Skeletal muscle cell (primary cell): ENCODE results near the gene L3MBTL4.
"Not testable (repeated sequence)": the region's sequence is repeated elsewhere in the genome, so short reads cannot be mapped to it uniquely, and the experiment has no call there.

Experiments used
- DNase-seq: peaks from one replicate; pipeline ENCODE4 v3.0.0-alpha.2; 2010; ENCODE audit warnings: low read depth
- H3K4me3 ChIP-seq: 2 replicates; pipeline ENCODE4 v1.5.1; 2011; ENCODE audit warnings: low read depth, mild to moderate bottlenecking, control low read depth, low read length, moderate library complexity

L3MBTL4 gene

GRCh38 chr18:6072423-6072822 lies 342.3 kb downstream of the L3MBTL4 start:
- not testable (repeated sequence) for H3K4me3 ChIP-seq, DNase-seq

- no peak for DNase-seq
- no peak overlapping the region for H3K4me3 ChIP-seq
Observed at GRCh38 chr18:6069539-6069938, 345.2 kb downstream of the L3MBTL4 start.

GRCh38 chr18:6069103-6069502 lies 345.6 kb downstream of the L3MBTL4 start:
- H3K4me3 ChIP-seq: no peak overlapping the region
- DNase-seq: no peak

GRCh38 chr18:6060149-6060548 lies 354.6 kb downstream of the L3MBTL4 start:
- no peak for DNase-seq
- H3K4me3 ChIP-seq: no peak overlapping the region

- no peak overlapping the region for H3K4me3 ChIP-seq
- DNase-seq: no peak
Observed at GRCh38 chr18:6059551-6059950, 355.2 kb downstream of the L3MBTL4 start.

- no peak overlapping the region for H3K4me3 ChIP-seq
- peak; percentile 60 for DNase-seq
Observed at GRCh38 chr18:6058941-6059340, 355.8 kb downstream of the L3MBTL4 start.

GRCh38 chr18:6057604-6058003 lies 357.1 kb downstream of the L3MBTL4 start:
- H3K4me3 ChIP-seq: no peak overlapping the region
- DNase-seq: peak; percentile 6

GRCh38 chr18:6056171-6056910 lies 358.4 kb downstream of the L3MBTL4 start:
- H3K4me3 ChIP-seq: peak overlapping the region; percentile 7
- peak; percentile 31 for DNase-seq

- H3K4me3 ChIP-seq: peak overlapping the region; percentile 7
- peak; percentile 36 for DNase-seq
Observed at GRCh38 chr18:6055711-6056110, 359.0 kb downstream of the L3MBTL4 start.

- no peak overlapping the region for H3K4me3 ChIP-seq
- no peak for DNase-seq
Observed at GRCh38 chr18:6054256-6054842, 360.4 kb downstream of the L3MBTL4 start.

GRCh38 chr18:6052449-6052913 lies 362.2 kb downstream of the L3MBTL4 start:
- no peak overlapping the region for H3K4me3 ChIP-seq
- no peak for DNase-seq

GRCh38 chr18:6047596-6047995 lies 367.1 kb downstream of the L3MBTL4 start:
- not testable (repeated sequence) for DNase-seq

GRCh38 chr18:6044773-6045172 lies 369.9 kb downstream of the L3MBTL4 start:
- no peak overlapping the region for H3K4me3 ChIP-seq
- no peak for DNase-seq

More at GRCh38 chr18:6047596-6047995, 367.1 kb downstream of the L3MBTL4 start:
- H3K4me3 ChIP-seq: not testable (repeated sequence)

- H3K4me3 ChIP-seq: no peak overlapping the region
- no peak for DNase-seq
Observed at GRCh38 chr18:6044319-6044718, 370.4 kb downstream of the L3MBTL4 start.

- no peak for DNase-seq
- H3K4me3 ChIP-seq: no peak overlapping the region
Observed at GRCh38 chr18:6039055-6039454, 375.7 kb downstream of the L3MBTL4 start.

- DNase-seq: no peak
Observed at GRCh38 chr18:6031442-6031841, 383.3 kb downstream of the L3MBTL4 start.

GRCh38 chr18:6031002-6031401 lies 383.7 kb downstream of the L3MBTL4 start:
- no peak overlapping the region for H3K4me3 ChIP-seq
- no peak for DNase-seq

More at GRCh38 chr18:6031442-6031841, 383.3 kb downstream of the L3MBTL4 start:
- no peak overlapping the region for H3K4me3 ChIP-seq

- H3K4me3 ChIP-seq: no peak overlapping the region
- no peak for DNase-seq
Observed at GRCh38 chr18:6024745-6025248, 389.9 kb downstream of the L3MBTL4 start.

GRCh38 chr18:6023551-6023950 lies 391.2 kb downstream of the L3MBTL4 start:
- no peak for DNase-seq
- no peak overlapping the region for H3K4me3 ChIP-seq

- no peak overlapping the region for H3K4me3 ChIP-seq
- peak; percentile 38 for DNase-seq
Observed at GRCh38 chr18:6022845-6023244, 391.9 kb downstream of the L3MBTL4 start.

- no peak overlapping the region for H3K4me3 ChIP-seq
- no peak for DNase-seq
Observed at GRCh38 chr18:6022074-6022444, 392.7 kb downstream of the L3MBTL4 start.
